ENCODE data around the gene ZFPM1.

ZFPM1 gene

GRCh38 chr16:88491560-88492310 is 38.7 kb downstream of the ZFPM1 start:
- TF ChIP-seq RARB (CRISPR knock-in tag; IDR thresholded peaks at IDR 0.05) (no peak), ISL1 (CRISPR knock-in tag; IDR thresholded peaks at IDR 0.05) (no peak), ZNF70 (CRISPR knock-in tag; IDR thresholded peaks at IDR 0.05) (no peak), OSR1 (CRISPR knock-in tag; IDR thresholded peaks at IDR 0.05) (no peak)
- TF ChIP-seq, protein P1, sequence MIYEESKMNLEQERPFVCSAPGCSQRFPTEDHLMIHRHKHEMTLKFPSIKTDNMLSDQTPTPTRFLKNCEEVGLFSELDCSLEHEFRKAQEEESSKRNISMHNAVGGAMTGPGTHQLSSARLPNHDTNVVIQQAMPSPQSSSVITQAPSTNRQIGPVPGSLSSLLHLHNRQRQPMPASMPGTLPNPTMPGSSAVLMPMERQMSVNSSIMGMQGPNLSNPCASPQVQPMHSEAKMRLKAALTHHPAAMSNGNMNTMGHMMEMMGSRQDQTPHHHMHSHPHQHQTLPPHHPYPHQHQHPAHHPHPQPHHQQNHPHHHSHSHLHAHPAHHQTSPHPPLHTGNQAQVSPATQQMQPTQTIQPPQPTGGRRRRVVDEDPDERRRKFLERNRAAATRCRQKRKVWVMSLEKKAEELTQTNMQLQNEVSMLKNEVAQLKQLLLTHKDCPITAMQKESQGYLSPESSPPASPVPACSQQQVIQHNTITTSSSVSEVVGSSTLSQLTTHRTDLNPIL (CRISPR knock-in tag; IDR thresholded peaks at IDR 0.05; ENCODE audit: low read depth) = no peak

DNA sequence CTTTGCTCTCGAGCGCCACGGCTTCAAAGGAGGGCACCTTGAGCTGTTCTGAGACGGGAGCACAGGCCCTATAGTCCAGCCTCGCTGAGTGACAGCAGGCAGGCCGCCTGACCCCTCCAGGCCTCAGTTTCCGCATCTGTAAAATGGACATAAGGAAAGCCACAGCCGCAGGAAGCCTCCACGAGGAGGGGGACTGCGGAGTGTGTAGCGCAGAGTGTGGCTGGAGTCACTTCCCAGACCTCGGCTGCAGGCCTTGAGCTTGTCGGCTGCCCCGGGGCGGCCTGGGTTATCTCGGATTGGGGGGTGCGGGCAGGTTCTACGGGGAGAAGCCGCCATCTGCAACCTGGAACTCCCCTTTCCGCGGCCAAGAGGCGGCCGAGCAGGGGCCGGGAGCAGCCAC is 40.8 kb downstream of the ZFPM1 start:
- no peak for TF ChIP-seq TCF4 (CRISPR knock-in tag; IDR thresholded peaks at IDR 0.05; ENCODE audit: borderline replicate concordance)
- no peak for TF ChIP-seq GLIS3 (CRISPR knock-in tag; IDR thresholded peaks at IDR 0.05)
- TF ChIP-seq PPARA (CRISPR knock-in tag; IDR thresholded peaks at IDR 0.05; ENCODE audit: borderline replicate concordance) = no peak
- no peak for TF ChIP-seq POU6F1 (CRISPR knock-in tag; IDR thresholded peaks at IDR 0.05; ENCODE audit: borderline replicate concordance, low read depth)
- ATAC-seq = no peak

More at GRCh38 chr16:88491560-88492310, 38.7 kb downstream of the ZFPM1 start:
- no peak for ATAC-seq

GRCh38 chr16:88494335-88495154 is 41.5 kb downstream of the ZFPM1 start:
- no peak for TF ChIP-seq ZFP3 (CRISPR knock-in tag; IDR thresholded peaks at IDR 0.05)
- no peak for TF ChIP-seq ZNF8 (CRISPR knock-in tag; IDR thresholded peaks at IDR 0.05)
- TF ChIP-seq, protein P2, sequence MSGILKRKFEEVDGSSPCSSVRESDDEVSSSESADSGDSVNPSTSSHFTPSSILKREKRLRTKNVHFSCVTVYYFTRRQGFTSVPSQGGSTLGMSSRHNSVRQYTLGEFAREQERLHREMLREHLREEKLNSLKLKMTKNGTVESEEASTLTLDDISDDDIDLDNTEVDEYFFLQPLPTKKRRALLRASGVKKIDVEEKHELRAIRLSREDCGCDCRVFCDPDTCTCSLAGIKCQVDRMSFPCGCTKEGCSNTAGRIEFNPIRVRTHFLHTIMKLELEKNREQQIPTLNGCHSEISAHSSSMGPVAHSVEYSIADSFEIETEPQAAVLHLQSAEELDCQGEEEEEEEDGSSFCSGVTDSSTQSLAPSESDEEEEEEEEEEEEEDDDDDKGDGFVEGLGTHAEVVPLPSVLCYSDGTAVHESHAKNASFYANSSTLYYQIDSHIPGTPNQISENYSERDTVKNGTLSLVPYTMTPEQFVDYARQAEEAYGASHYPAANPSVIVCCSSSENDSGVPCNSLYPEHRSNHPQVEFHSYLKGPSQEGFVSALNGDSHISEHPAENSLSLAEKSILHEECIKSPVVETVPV (CRISPR knock-in tag; IDR thresholded peaks at IDR 0.05) = no peak
- TF ChIP-seq CSDC2 (CRISPR knock-in tag; IDR thresholded peaks at IDR 0.05) = no peak
- no peak for ATAC-seq

DNA sequence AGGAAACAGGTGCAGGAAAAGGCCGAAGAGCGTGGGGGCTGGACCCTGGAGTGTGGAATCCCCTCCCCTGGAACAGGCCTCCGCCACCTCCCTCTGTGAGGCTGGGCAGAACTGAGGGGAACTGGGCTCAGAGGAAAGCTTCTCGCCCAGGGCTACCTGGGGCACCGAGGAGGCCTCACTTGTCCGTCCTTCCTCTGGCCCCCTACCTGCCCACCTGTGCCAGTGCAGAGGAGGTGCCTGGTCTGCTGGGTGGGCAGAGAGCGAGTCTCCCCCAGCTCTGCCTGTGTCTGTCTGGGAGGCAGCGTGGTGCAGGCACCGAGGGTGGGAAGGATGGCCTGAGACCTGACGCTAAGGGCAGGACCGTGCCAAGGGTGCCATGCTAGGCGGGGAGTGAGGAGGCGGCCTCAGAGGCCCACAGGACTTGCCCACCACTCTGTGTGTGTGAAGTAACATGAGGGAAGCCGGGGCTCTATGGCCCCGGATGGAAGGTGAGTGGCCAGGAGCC is 42.2 kb downstream of the ZFPM1 start:
- no peak for ATAC-seq
- TF ChIP-seq BACH2 (CRISPR knock-in tag; IDR thresholded peaks at IDR 0.05; ENCODE audit: borderline replicate concordance) (no peak), TCF4 (CRISPR knock-in tag; IDR thresholded peaks at IDR 0.05; ENCODE audit: borderline replicate concordance) (no peak), TOX (CRISPR knock-in tag; IDR thresholded peaks at IDR 0.05; ENCODE audit: borderline replicate concordance) (no peak), ISL1 (CRISPR knock-in tag; IDR thresholded peaks at IDR 0.05) (no peak), ZNF70 (CRISPR knock-in tag; IDR thresholded peaks at IDR 0.05) (no peak)

- ATAC-seq = no peak
- no peak for TF ChIP-seq RARB (CRISPR knock-in tag; IDR thresholded peaks at IDR 0.05)
- TF ChIP-seq ZFP3 (CRISPR knock-in tag; IDR thresholded peaks at IDR 0.05) = peak; percentile 80
- no peak for TF ChIP-seq TOX (CRISPR knock-in tag; IDR thresholded peaks at IDR 0.05; ENCODE audit: borderline replicate concordance)
- no peak for TF ChIP-seq ZNF8 (CRISPR knock-in tag; IDR thresholded peaks at IDR 0.05)
Observed at GRCh38 chr16:88497561-88498462, 44.7 kb downstream of the ZFPM1 start.

GRCh38 chr16:88498576-88499208 is 45.6 kb downstream of the ZFPM1 start:
- ATAC-seq = no peak
- TF ChIP-seq, protein P2 (CRISPR knock-in tag; IDR thresholded peaks at IDR 0.05) = no peak
- TF ChIP-seq TOX (CRISPR knock-in tag; IDR thresholded peaks at IDR 0.05; ENCODE audit: borderline replicate concordance) = no peak
- TF ChIP-seq ZC3H10 (CRISPR knock-in tag; IDR thresholded peaks at IDR 0.05) = no peak
- TF ChIP-seq ZNF8 (CRISPR knock-in tag; IDR thresholded peaks at IDR 0.05) = no peak
- no peak for TF ChIP-seq ZNF565 (CRISPR knock-in tag; conservative IDR thresholded peaks at IDR 0.05; ENCODE audit: low read depth)
- no peak for TF ChIP-seq RARB (CRISPR knock-in tag; IDR thresholded peaks at IDR 0.05)
- TF ChIP-seq ZFP30 (CRISPR knock-in tag; IDR thresholded peaks at IDR 0.05) = no peak
- no peak for TF ChIP-seq PPARA (CRISPR knock-in tag; IDR thresholded peaks at IDR 0.05; ENCODE audit: borderline replicate concordance)
- TF ChIP-seq TSHZ2 (CRISPR knock-in tag; IDR thresholded peaks at IDR 0.05) = no peak
- TF ChIP-seq CSDC2 (CRISPR knock-in tag; IDR thresholded peaks at IDR 0.05) = no peak
